PC-9 (cell line): Measurements from ENCODE around the gene DKC1.

Experiments
- CTCF ChIP-seq: fragments of 200-600 bp; sonication (generic); conservative IDR thresholded peaks from 2 replicates; pipeline ENCODE4 v1.6.1; 2017; ENCODE audit warnings: mixed run types, antibody characterized with exemption, mild to moderate bottlenecking, moderate library complexity
- EZH2 ChIP-seq: fragments of 200-600 bp; sonication (generic); IDR thresholded peaks from 2 replicates; pipeline ENCODE4 v1.8.0; 2017; ENCODE audit warnings: antibody characterized with exemption, low read depth

- TF ChIP-seq CTCF, result no peak
- no peak for TF ChIP-seq EZH2
Observed at GRCh38 chrX:154791467-154791866, 28.8 kb downstream of the DKC1 start.
